Activated naive CD4-positive, alpha-beta T cell treated with anti-CD3 and anti-CD28 coated beads, Interleukin-2, amount 50 U/mL, for 72 hours (primary cell): ENCODE measurements around the gene ZNF446. TPM values are rescaled to one million over a fixed set of nuclear protein-coding genes. Genes with fewer than 3 reads are reported as not detected.

ENCODE experiments used
- ATAC-seq, 2 donors: fragments of 150-1000 bp; cut with Tn5 transposase; 2 replicates each; pipeline ENCODE4 v1.10.0; 2021; ENCODE audit warnings: mild to moderate bottlenecking in 2 of 2, moderate library complexity in 2 of 2
- DNase-seq, 2 donors: peaks; one replicate each; pipeline ENCODE4 v3.0.0; 2021 to 2022; ENCODE audit warnings: low spot score in 2 of 2
- H3K27ac Mint-ChIP-seq, 2 donors: one replicate each; pipeline ENCODE4 v1.8.0; 2022; ENCODE audit warnings: mild to moderate bottlenecking in 2 of 2, mixed read lengths in 2 of 2
- H3K36me3 Mint-ChIP-seq, 2 donors: one replicate each; pipeline ENCODE4 v1.8.0; 2022; ENCODE audit warnings: mixed read lengths in 2 of 2
- H3K9me3 Mint-ChIP-seq, 2 donors: one replicate each; pipeline ENCODE4 v1.8.0; 2022; ENCODE audit warnings: mixed read lengths in 2 of 2
- total RNA-seq, 2 donors: library from RNA; stranded (reverse); gene quantifications; one replicate each; pipeline ENCODE4 v1.2.3, GENCODE V29; 2022

ZNF446 gene
- total RNA-seq, 2 donors from 2014 or later = 4.8 to 5.0 TPM

- H3K9me3 Mint-ChIP-seq = no peaks in the 10 kb centered on the region
- DNase-seq (no peak), ATAC-seq (peak; percentile 1 to 3)
- H3K27ac Mint-ChIP-seq = peak overlapping the region; percentile 87 to 89
- H3K36me3 Mint-ChIP-seq = peaks cover 9 to 10% of the 10 kb centered on the region in 2 donors
Measured at GRCh38 chr19:58513213-58513693, 37.1 kb downstream of the ZNF446 start.

- H3K9me3 Mint-ChIP-seq = no peaks in the 10 kb centered on the region
- peak overlapping the region; percentile 89 to 92 for H3K27ac Mint-ChIP-seq
- peak; percentile 93 for ATAC-seq
- peak; percentile 97 to 100 for DNase-seq
- peaks cover 12 to 13% of the 10 kb centered on the region in 2 donors for H3K36me3 Mint-ChIP-seq
Measured at GRCh38 chr19:58513694-58514563, 37.8 kb downstream of the ZNF446 start.

- Mint-ChIP-seq H3K27ac (peak overlapping the region; percentile 88 to 89), H3K36me3 (peaks cover 16% of the 10 kb centered on the region in 2 donors), H3K9me3 (no peaks in the 10 kb centered on the region)
- ATAC-seq = no peak
- no peak for DNase-seq
Measured at GRCh38 chr19:58514564-58515022, 38.4 kb downstream of the ZNF446 start.

GRCh38 chr19:58515259-58515658 is 39.1 kb downstream of the ZNF446 start:
- Mint-ChIP-seq H3K27ac (peak overlapping the region; percentile 89 to 95), H3K9me3 (no peaks in the 10 kb centered on the region), H3K36me3 (peaks cover 16% of the 10 kb centered on the region in 2 donors)
- DNase-seq = no peak
- no peak for ATAC-seq

- Mint-ChIP-seq H3K36me3 (peaks cover 16% of the 10 kb centered on the region in 2 donors), H3K27ac (peak overlapping the region in 1 of 2 donors; percentile 89), H3K9me3 (no peaks in the 10 kb centered on the region)
- ATAC-seq = no peak
- DNase-seq = no peak
Measured at GRCh38 chr19:58516246-58516836, 40.2 kb downstream of the ZNF446 start.

GRCh38 chr19:58516964-58517833 is 41.0 kb downstream of the ZNF446 start:
- peaks cover 16% of the 10 kb centered on the region in 2 donors for H3K36me3 Mint-ChIP-seq
- no peak overlapping the region for H3K27ac Mint-ChIP-seq
- DNase-seq = peak in 1 of 2 donors; percentile 29
- no peak for ATAC-seq
- H3K9me3 Mint-ChIP-seq = no peaks in the 10 kb centered on the region

GRCh38 chr19:58518256-58519086 is 42.3 kb downstream of the ZNF446 start:
- peak overlapping the region; percentile 95 to 99 for H3K27ac Mint-ChIP-seq
- peaks cover 16% of the 10 kb centered on the region in 2 donors for H3K36me3 Mint-ChIP-seq
- H3K9me3 Mint-ChIP-seq = no peaks in the 10 kb centered on the region
- ATAC-seq (no peak), DNase-seq (no peak)

GRCh38 chr19:58519087-58519354 is 42.9 kb downstream of the ZNF446 start:
- DNase-seq = peak in 1 of 2 donors; percentile 50
- peak; percentile 9 to 21 for ATAC-seq
- H3K27ac Mint-ChIP-seq = peak overlapping the region; percentile 95 to 99

GRCh38 chr19:58519355-58520256 is 43.5 kb downstream of the ZNF446 start, which contains the start of gene ZBTB45:
Gene ZBTB45 (minus strand): TSS chr19:58519810. CDS start chr19:58517673, 2,137 bp downstream.
- ATAC-seq (peak; percentile 84 to 88), DNase-seq (peak; percentile 94 to 96)
- no peaks in the 10 kb centered on the region for H3K9me3 Mint-ChIP-seq
- peaks cover 16% of the 10 kb centered on the region in 2 donors for H3K36me3 Mint-ChIP-seq
- peak within 1 kb of the TSS; percentile 95 to 99 for H3K27ac Mint-ChIP-seq

More at GRCh38 chr19:58519087-58519354, 42.9 kb downstream of the ZNF446 start:
- peaks cover 16% of the 10 kb centered on the region in 2 donors for H3K36me3 Mint-ChIP-seq
- no peaks in the 10 kb centered on the region for H3K9me3 Mint-ChIP-seq

GRCh38 chr19:58520257-58520599 is 44.1 kb downstream of the ZNF446 start:
- ATAC-seq = no peak
- DNase-seq = no peak
- Mint-ChIP-seq H3K36me3 (peaks cover 15% of the 10 kb centered on the region in 2 donors), H3K27ac (peak overlapping the region; percentile 95 to 99), H3K9me3 (no peaks in the 10 kb centered on the region)

- H3K27ac Mint-ChIP-seq = no peak overlapping the region
- ATAC-seq = no peak
- peaks cover 6% of the 10 kb centered on the region in 2 donors for H3K36me3 Mint-ChIP-seq
- no peak for DNase-seq
- no peaks in the 10 kb centered on the region for H3K9me3 Mint-ChIP-seq
Measured at GRCh38 chr19:58521651-58522050, 45.5 kb downstream of the ZNF446 start.

GRCh38 chr19:58522709-58523108 is 46.6 kb downstream of the ZNF446 start:
- ATAC-seq (no peak), DNase-seq (no peak)
- Mint-ChIP-seq H3K27ac (peak overlapping the region; percentile 5 to 9), H3K36me3 (peaks cover 6% of the 10 kb centered on the region in 2 donors), H3K9me3 (no peaks in the 10 kb centered on the region)

GRCh38 chr19:58529405-58529804 is 53.3 kb downstream of the ZNF446 start:
- ATAC-seq (no peak), DNase-seq (no peak)
- Mint-ChIP-seq H3K36me3 (no peaks in the 10 kb centered on the region), H3K27ac (no peak overlapping the region), H3K9me3 (no peaks in the 10 kb centered on the region)
